HG03354 (cell line): ENCODE measurements around the gene HOXC6.

ENCODE experiments used
- ATAC-seq: cut with Tn5 transposase; IDR thresholded peaks from one replicate; pipeline ENCODE4 v1.9.1; 2021; ENCODE audit warnings: mild to moderate bottlenecking; ENCODE audit not compliant: unreplicated experiment, poor library complexity, severe bottlenecking

The HOXC6 gene

DNA sequence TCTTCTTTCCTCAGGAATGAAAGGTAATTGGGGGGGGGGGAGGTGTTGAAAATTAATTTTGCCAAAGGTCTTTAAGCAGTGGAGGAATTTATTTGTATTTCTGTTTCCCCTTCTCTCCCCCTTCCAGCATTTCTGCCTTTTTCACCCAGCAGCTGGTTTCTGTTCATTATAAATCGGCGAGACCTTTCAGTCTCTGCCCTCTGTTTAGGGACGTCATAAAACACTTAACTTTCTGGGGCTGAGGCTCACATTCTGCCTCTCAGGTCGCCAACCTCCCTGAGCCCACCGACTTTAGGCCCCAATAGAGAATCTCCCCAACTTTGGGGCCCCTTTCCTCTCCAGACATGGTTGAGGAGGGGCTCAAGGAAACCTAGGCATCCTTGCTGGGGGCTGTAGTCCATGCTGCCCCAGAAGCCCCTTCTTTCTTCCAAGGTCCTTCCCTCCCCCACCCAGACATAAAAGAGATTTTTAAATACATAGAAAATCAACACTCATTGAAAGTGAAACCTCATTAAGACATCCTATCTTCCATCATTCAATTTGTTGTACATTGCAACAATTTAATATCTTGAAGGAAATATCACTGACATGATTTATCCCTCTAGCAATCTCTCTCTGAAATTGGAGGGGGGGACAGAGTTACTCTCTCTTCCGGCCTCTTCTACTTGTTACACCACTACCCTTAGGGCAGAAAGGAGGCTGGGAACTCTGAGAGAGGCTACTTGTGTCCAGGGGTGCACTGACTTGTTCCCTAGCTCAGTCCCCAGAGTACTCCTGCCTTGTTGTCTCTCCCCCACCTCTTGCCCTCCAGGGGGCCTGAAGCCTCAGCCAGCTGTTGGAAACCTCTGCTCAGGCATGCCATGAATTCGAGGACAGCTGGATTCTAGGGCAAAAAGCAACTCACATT is 2.5 kb upstream of the HOXC6 start:
- ATAC-seq: no peak

DNA sequence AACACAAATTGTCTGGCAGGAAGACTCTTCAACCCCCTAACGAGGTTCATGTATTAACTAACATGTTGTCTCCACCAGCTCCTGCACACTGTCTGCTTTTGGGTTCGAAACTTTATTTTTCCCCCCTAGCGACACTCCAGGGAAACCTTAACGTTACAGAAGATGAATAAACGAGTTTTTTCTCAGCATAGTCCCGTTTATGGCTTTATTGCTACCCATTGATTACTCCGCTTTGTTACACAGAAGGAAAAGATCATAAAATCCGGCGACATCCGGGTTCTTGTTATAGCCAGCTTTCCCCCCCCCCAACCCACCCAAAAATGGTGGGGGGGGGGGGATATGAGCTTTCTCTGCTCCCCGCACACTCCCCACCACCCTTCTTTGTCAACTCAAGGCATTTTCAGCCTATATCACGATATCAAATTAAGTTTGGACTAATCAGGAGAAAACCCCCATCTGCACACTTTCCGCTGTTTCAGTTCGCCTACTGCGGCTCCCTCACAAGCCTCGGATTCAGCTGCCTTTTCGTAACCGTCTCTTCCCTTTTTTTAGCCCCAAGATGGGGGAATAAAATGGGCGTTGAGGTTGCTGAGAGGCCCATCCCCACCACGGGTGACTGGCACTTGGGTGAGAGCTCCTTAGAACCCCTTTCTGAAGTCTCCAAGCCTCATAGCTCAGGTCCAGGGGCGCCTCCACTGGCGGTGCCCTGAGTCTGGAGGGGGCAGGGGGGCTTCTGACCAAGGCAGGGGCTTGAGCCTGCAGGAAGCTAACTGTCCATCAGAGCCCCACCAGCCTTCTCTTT is 1.4 kb upstream of the HOXC6 start:
- ATAC-seq: no peak

DNA sequence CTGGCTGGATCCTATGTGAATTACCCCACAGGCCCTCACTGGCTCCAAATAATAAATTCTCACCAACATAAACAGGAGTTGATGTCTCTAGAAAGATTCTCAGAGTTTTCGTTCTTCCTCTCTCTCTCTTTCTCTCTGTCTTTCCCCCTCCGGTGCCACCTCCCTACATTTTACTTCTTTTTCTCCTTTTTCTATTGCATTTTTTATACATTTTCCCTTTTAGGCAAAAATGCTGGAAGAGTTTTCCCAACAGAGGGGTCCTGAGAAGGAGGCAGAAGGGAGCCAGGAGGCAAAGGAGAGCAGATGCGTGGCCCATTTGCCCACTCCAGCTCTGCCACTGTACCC is 826 bp upstream of the HOXC6 start:
- ATAC-seq: no peak

- no peak for ATAC-seq
These were observed 1.5 kb downstream of the HOXC6 start for GRCh38 chr12:54029529-54030441.

- no peak for ATAC-seq
These were observed 2.2 kb downstream of the HOXC6 start for GRCh38 chr12:54030442-54030801.

GRCh38 chr12:54030889-54031471 is 2.7 kb downstream of the HOXC6 start:
- ATAC-seq: no peak

- no peak for ATAC-seq
These were observed 3.2 kb downstream of the HOXC6 start for GRCh38 chr12:54031480-54031879.

- ATAC-seq: no peak
These were observed 3.9 kb downstream of the HOXC6 start for GRCh38 chr12:54032086-54032619.

DNA sequence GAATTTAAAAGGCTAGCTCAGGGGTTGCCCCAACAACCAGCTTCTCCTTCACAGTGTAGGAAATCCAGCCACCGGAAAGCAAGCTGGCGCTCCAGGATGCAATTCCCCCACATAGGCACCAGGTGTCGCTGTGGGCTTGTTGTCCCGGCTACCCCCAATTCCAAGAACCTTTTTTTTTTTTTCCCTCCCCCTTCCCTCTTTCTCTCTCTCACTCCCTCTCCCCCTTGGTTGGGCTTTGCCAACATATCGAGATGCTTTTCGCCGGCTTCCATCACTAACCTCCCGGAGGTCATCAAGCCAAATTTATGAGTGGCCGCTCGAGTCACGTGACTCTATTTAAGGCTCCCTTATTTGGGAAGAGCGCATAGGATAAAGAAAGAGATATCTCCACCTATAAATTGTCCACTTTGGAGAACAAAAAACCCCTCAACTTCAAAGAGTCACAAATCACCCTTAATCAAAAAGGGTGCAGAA is 4.4 kb downstream of the HOXC6 start, which contains the start of gene HOXC5:
TSS of gene HOXC5 (plus strand) at position 424 of the 474 bp plus-strand sequence. CDS start 73 bp downstream, outside the sequence.
- no peak for ATAC-seq

GRCh38 chr12:54033106-54033979 is 5.1 kb downstream of the HOXC6 start:
- ATAC-seq: no peak

DNA sequence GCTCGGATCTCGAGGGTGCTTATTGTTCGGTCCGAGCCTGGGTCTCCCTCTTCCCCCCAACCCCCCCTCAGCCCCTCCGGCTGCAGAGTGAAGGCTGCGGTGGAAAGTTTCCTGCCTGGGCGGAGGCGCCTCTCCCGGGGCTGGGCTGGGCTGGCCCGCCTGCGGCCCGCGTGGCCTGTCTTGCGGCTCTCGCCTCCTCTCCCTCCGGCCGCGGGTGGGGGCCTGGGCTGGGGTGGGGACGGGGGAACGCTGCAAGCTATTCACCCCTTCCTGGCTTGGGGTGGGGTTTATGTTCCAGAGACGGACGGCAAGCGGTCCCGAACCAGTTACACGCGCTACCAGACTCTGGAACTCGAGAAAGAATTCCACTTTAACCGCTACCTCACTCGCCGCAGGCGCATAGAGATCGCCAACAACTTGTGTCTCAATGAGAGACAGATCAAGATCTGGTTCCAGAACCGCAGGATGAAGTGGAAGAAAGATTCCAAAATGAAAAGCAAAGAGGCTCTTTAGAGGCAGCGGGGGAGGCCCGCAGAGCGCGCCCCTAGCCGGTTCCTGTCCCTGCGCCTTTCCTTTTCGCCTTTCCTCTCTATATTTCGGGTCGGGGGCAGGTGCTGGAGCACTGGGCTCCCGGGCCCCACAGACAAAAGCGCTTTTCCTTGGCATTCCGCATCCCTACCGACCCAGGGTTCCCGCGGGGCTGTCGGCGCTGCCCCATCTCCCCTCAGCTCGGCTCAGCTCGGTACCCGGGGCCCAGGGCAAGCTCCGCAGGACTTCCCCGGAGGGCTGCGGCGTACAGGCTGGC is 5.9 kb downstream of the HOXC6 start:
- no peak for ATAC-seq

- ATAC-seq: no peak
These were observed 6.6 kb downstream of the HOXC6 start for GRCh38 chr12:54034785-54035310.

DNA sequence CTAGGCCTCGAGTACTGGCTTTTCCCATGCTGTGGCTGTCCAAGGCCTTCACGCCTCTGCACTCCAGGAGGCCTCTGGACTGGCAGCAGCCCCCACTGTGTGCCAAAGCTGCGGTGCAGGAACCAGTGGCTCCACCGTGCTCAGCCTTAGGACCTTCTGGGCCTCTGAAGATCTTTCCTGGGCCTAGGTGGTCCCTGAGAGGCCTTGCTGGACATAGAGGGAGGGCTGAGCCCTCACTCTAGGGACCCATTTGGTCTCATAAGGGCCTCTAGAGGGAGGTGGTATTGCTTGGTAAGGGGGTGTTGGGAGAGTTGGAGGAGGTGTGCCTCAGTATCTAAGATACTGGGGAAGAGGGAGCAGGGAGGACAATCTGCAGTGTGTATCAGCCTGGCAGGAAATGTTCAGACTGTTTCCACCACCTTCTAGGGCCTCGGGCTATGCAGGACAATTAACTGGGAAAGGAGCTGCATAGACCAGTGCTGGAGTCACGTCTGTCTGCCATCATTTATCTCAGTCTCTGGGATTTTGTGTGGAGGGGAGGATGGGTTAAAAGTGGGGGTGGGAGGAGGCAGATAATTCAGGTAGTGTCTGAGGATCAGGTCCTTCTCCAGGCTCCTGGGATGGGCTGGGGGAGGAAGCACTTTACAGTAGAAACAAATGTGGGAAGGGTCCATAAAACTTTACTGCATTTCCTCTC is 7.5 kb downstream of the HOXC6 start:
- ATAC-seq: no peak

DNA sequence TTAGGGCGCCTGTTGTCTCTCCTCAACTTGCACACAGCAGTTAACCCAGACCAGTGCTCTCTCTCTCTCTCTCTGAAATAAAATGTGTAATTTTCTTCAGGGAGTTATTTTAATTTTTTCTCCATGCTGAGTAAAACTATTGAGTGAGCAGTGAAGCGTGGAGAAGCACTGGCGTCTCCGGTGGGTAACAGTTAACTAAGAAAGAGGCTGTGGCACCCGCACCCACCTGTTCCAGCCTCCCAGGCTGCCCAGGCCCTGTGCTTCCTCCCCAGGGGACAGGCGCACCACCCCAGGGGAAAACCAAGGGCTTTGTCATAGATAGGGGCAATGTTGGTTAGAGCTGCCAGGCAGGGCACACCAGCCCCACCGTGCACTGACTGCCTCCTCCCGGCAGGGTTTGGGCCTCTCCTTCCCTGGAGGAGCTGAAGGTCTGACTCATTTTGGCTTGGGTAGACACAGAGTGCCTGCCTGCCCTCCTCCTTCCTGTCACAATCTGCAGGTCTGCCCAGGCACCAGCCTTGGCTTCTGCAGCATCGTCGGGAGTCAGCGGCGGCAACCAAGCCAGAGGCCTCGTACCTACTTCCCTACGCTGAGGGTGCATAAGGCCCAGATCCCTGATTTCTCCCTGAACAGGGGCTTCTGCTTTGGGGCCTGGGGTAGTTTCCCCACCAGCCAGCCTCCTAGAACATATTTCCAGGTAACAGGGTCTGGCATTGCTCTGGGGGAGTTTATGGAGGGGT is 8.6 kb downstream of the HOXC6 start:
- ATAC-seq: no peak

- no peak for ATAC-seq
These were observed 9.4 kb downstream of the HOXC6 start for GRCh38 chr12:54037360-54038283.
